OCI-LY7 (cell line): ENCODE measurements around the gene SNRNP48.

Experiments used
- CTCF ChIP-seq: fragments of 200-600 bp; sonication (generic); conservative IDR thresholded peaks from 2 replicates; pipeline ENCODE4 v1.5.1; 2014; ENCODE audit warnings: mild to moderate bottlenecking, antibody characterized with exemption, low read length, moderate library complexity, mixed read lengths
- EZH2phosphoT487 ChIP-seq: fragments of 200-600 bp; sonication (generic); IDR thresholded peaks from 2 replicates; pipeline ENCODE4 v1.6.1; 2018; ENCODE audit warnings: low read depth, borderline replicate concordance, mild to moderate bottlenecking, mixed run types, antibody characterized with exemption, low read length, moderate library complexity, mixed read lengths

DNA sequence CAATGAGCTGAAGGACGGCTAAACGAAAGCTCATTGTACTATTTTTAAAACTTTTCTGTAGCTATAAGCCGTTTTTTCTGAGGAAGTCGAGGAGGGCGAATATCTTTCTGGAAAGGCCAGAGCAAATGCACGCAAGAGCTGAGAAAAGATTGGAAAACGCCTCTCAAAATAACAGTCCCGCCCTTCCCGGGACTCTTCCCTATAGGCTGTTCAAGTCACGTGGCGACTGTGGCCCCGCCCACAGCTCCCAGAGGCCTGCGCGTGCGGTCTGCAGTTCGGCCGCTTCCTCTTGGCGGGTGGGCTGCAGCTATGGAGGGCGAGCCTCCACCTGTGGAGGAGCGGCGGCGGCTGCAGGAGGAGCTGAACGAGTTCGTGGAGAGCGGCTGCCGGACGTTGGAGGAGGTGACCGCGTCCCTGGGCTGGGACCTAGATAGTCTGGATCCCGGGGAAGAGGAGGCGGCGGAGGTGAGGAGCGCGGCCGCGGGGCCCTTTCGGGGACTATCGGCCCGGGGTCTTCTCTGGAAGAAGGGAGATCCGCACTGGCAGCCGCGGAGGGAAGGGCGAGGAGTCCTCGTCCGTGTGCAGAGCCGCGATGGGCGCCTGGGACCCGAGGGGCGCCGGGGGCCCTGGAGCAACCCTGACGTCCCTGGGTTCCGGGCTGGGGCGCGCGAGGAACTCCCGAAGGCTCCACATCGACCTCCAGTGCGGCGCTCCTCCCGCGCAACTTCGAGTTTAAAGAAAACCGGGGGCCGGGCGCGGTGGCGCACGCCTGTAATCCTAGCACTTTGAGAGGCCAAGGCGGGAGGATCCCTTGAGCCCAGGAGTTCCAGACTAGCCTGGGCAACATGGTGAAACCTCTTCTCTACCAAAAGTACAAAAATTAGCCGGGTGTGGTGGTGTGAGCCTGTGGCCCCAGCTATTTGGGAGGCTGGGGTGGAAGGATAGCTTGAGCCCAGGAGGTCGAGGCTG, at the start of gene SNRNP48:
- TF ChIP-seq CTCF (no peak), EZH2phosphoT487 (no peak)
